Measurements from ENCODE around the gene MYOT.

DNA sequence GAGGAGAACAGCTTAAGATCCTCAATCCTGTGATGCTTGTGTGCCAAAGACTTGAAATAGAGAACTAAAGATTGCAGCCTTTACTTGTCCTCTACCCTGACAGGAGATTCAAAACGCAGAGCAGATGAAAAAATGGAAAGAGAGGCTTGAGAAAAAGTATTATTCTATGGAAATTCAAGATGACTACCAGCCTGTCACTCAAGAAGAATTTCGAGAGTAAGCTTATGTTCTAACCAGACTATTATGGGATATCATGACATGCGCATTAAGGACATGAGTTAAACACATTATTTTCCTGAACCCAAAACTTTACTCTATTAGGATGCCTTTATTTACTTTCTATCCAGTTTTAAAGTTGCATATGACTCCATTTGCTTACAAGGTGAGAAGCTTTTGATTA lies 68.0 kb downstream of the MYOT start:
- TF ChIP-seq, protein P1, sequence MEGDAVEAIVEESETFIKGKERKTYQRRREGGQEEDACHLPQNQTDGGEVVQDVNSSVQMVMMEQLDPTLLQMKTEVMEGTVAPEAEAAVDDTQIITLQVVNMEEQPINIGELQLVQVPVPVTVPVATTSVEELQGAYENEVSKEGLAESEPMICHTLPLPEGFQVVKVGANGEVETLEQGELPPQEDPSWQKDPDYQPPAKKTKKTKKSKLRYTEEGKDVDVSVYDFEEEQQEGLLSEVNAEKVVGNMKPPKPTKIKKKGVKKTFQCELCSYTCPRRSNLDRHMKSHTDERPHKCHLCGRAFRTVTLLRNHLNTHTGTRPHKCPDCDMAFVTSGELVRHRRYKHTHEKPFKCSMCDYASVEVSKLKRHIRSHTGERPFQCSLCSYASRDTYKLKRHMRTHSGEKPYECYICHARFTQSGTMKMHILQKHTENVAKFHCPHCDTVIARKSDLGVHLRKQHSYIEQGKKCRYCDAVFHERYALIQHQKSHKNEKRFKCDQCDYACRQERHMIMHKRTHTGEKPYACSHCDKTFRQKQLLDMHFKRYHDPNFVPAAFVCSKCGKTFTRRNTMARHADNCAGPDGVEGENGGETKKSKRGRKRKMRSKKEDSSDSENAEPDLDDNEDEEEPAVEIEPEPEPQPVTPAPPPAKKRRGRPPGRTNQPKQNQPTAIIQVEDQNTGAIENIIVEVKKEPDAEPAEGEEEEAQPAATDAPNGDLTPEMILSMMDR (IDR thresholded peaks at IDR 0.05) = no peak
- no peak for TF ChIP-seq ZFX (IDR thresholded peaks at IDR 0.05; ENCODE audit: borderline replicate concordance)
